H1 (cell line): ENCODE results near the gene DCP2. TPM values are rescaled to one million over a fixed set of nuclear protein-coding genes. Genes with fewer than 3 reads are reported as not detected.

ENCODE experiments used
- CTCF ChIA-PET: fragments of 300-600 bp; sonication (Branson Sonifier 250); formaldehyde crosslinking; loops from one replicate; lab custom pipeline; 2021; ENCODE audit not compliant: partially characterized antibody; lab: Charles Lee
- POLR2A ChIA-PET: fragments of 300-600 bp; sonication (Branson Sonifier 250); formaldehyde crosslinking; loops from one replicate; lab custom pipeline; 2021; ENCODE audit warnings: inconsistent platforms; ENCODE audit not compliant: partially characterized antibody; lab: Charles Lee
- DNase-seq, 2 experiments: peaks; one replicate each; pipeline versions ENCODE4 v3.0.0 to v3.0.0-alpha.2; 2010 to 2022; ENCODE audit warnings: low spot score in 2 of 2, low read depth in 1 of 2, mixed read lengths in 1 of 2
- FAIRE-seq: peaks from 2 replicates; lab custom pipeline; 2011; peaks lifted over from hg19 to GRCh38; lab: Jason Lieb, UNC
- H2AFZ ChIP-seq: 2 replicates; pipeline ENCODE4 v1.8.1; 2012; ENCODE audit warnings: low read length, inconsistent platforms
- H2AK5ac ChIP-seq: 2 replicates; pipeline ENCODE4 v1.6.1; 2013; ENCODE audit warnings: low read depth, low read length
- H2BK120ac ChIP-seq: replicated peaks from 2 replicates; pipeline ENCODE3; 2013; ENCODE audit warnings: low read depth, low read length, inconsistent platforms
- H2BK12ac ChIP-seq: 2 replicates; pipeline ENCODE4 v1.6.1; 2013; ENCODE audit warnings: low read depth, low read length
- H2BK15ac ChIP-seq: 2 replicates; pipeline ENCODE4 v1.6.1; 2013; ENCODE audit warnings: low read length
- H2BK20ac ChIP-seq: 2 replicates; pipeline ENCODE4 v1.6.1; 2013; ENCODE audit warnings: low read length
- H2BK5ac ChIP-seq: 2 replicates; pipeline ENCODE4 v1.6.1; 2013; ENCODE audit warnings: low read depth, low read length
- H3K14ac ChIP-seq: 2 replicates; pipeline ENCODE4 v1.6.1; 2013; ENCODE audit warnings: inconsistent platforms; ENCODE audit not compliant: insufficient read length
- H3K18ac ChIP-seq: 2 replicates; pipeline ENCODE4 v1.6.1; 2013; ENCODE audit warnings: low read length; ENCODE audit errors: extremely low read depth
- H3K23ac ChIP-seq: 2 replicates; pipeline ENCODE4 v1.6.1; 2013; ENCODE audit warnings: inconsistent platforms; ENCODE audit not compliant: insufficient read length
- H3K23me2 ChIP-seq: 2 replicates; pipeline ENCODE4 v1.6.1; 2013; ENCODE audit warnings: low read depth, low read length
- H3K27ac ChIP-seq: 2 replicates; pipeline ENCODE4 v1.6.1; 2011; ENCODE audit warnings: low read depth, low read length, inconsistent platforms
- H3K27me3 ChIP-seq, 4 experiments: replicated peaks in 1 of 4; 1 replicate in 1 of 4; 2 replicates in 3 of 4; pipeline versions ENCODE4 v1.6.1 to v1.8.1; 2011 to 2013; ENCODE audit warnings: low read length in 3 of 4, mild to moderate bottlenecking in 3 of 4, inconsistent platforms in 2 of 4, mixed read lengths in 2 of 4, moderate library complexity in 1 of 4; ENCODE audit not compliant: control insufficient read depth in 3 of 4, insufficient read depth in 3 of 4; ENCODE audit errors: extremely low read depth in 1 of 4
- H3K36me3 ChIP-seq, 4 experiments: 2 replicates each; pipeline versions ENCODE4 v1.6.1 to v1.8.1; 2011 to 2013; ENCODE audit warnings: mild to moderate bottlenecking in 4 of 4, low read length in 3 of 4, moderate library complexity in 2 of 4, control low read depth in 1 of 4, inconsistent platforms in 1 of 4; ENCODE audit not compliant: insufficient read depth in 4 of 4, control insufficient read depth in 2 of 4
- H3K4ac ChIP-seq: replicated peaks from 2 replicates; pipeline ENCODE3; 2013; ENCODE audit warnings: low read length, low read depth, mixed read lengths, inconsistent platforms; ENCODE audit not compliant: insufficient read length
- H3K4me1 ChIP-seq, 4 experiments: replicated peaks in 1 of 4; 1 replicate in 1 of 4; 2 replicates in 3 of 4; pipeline versions ENCODE4 v1.6.1 to v1.8.1; 2011 to 2013; ENCODE audit warnings: low read length in 3 of 4, inconsistent platforms in 2 of 4, mixed read lengths in 1 of 4; ENCODE audit not compliant: insufficient read depth in 4 of 4, control insufficient read depth in 3 of 4
- H3K4me2 ChIP-seq, 2 experiments: 2 replicates each; pipeline versions ENCODE4 v1.6.1 to v1.8.1; 2011 to 2013; ENCODE audit warnings: low read depth in 2 of 2, low read length in 2 of 2, control low read depth in 1 of 2, inconsistent platforms in 1 of 2, mild to moderate bottlenecking in 1 of 2; ENCODE audit not compliant: insufficient read depth in 1 of 2
- H3K4me3 ChIP-seq, 4 experiments: fragments of 200-600, 300-600 bp in 1 of 4; sonication (generic), shearing (Covaris generic), sonication (Bioruptor Twin) in 1 of 4; 2 replicates each; pipeline versions ENCODE4 v1.5.1 to v1.8.1; 2011 to 2016; ENCODE audit warnings: low read length in 4 of 4, low read depth in 3 of 4, control low read depth in 2 of 4, inconsistent platforms in 2 of 4, mild to moderate bottlenecking in 2 of 4, mixed read lengths in 1 of 4, moderate library complexity in 1 of 4; ENCODE audit not compliant: insufficient read depth in 2 of 4; ENCODE audit errors: extremely low read depth in 1 of 4
- H3K56ac ChIP-seq: replicated peaks from 2 replicates; pipeline ENCODE3; 2013; ENCODE audit warnings: low read depth, mild to moderate bottlenecking, mixed read lengths, low read length, inconsistent platforms; ENCODE audit not compliant: insufficient read length
- H3K79me1 ChIP-seq: 2 replicates; pipeline ENCODE4 v1.6.1; 2013; ENCODE audit warnings: low read depth, low read length, control low read depth
- H3K79me2 ChIP-seq, 2 experiments: 2 replicates each; pipeline versions ENCODE4 v1.6.1 to v1.8.1; 2012 to 2013; ENCODE audit warnings: low read length in 2 of 2, mild to moderate bottlenecking in 2 of 2, inconsistent platforms in 1 of 2; ENCODE audit not compliant: insufficient read depth in 2 of 2, control insufficient read depth in 1 of 2
- H3K9ac ChIP-seq, 4 experiments: replicated peaks in 1 of 4; 1 replicate in 1 of 4; 2 replicates in 3 of 4; pipeline versions ENCODE4 v1.6.1 to v1.8.1; 2011 to 2013; ENCODE audit warnings: low read depth in 3 of 4, low read length in 3 of 4, control low read depth in 2 of 4, mild to moderate bottlenecking in 2 of 4, moderate library complexity in 2 of 4, inconsistent platforms in 1 of 4; ENCODE audit errors: extremely low read depth in 1 of 4
- H3K9me3 ChIP-seq, 2 experiments: 2 replicates each; pipeline versions ENCODE4 v1.6.1 to v1.8.1; 2012 to 2013; ENCODE audit warnings: mild to moderate bottlenecking in 2 of 2, moderate library complexity in 2 of 2, control low read depth in 1 of 2, inconsistent platforms in 1 of 2, low read depth in 1 of 2, low read length in 1 of 2, mixed read lengths in 1 of 2; ENCODE audit not compliant: insufficient read depth in 2 of 2
- H4K20me1 ChIP-seq, 2 experiments: replicated peaks in 1 of 2; 2 replicates each; pipeline versions ENCODE3 to v1.8.1; 2011 to 2013; ENCODE audit warnings: inconsistent platforms in 2 of 2, low read length in 2 of 2, mild to moderate bottlenecking in 1 of 2; ENCODE audit not compliant: insufficient read depth in 2 of 2, control insufficient read depth in 1 of 2
- H4K5ac ChIP-seq: 2 replicates; pipeline ENCODE4 v1.6.1; 2013; ENCODE audit warnings: low read length, low read depth, mixed read lengths, inconsistent platforms; ENCODE audit not compliant: insufficient read length
- H4K8ac ChIP-seq: 2 replicates; pipeline ENCODE4 v1.8.0; 2013; ENCODE audit warnings: mild to moderate bottlenecking, moderate library complexity, low read length, inconsistent platforms; ENCODE audit not compliant: insufficient read depth; ENCODE audit errors: extremely low read depth
- H4K91ac ChIP-seq: replicated peaks from 2 replicates; pipeline ENCODE3; 2013; ENCODE audit warnings: low read length, mixed read lengths, inconsistent platforms; ENCODE audit not compliant: insufficient read length
- E2F6 ChIP-seq: IDR thresholded peaks from 2 replicates; pipeline ENCODE4 v1.6.1; 2012; ENCODE audit warnings: inconsistent platforms
- EZH2 ChIP-seq: fragments of 200-600 bp; sonication (generic); IDR thresholded peaks from 2 replicates; pipeline ENCODE4 v1.7.1; 2012; ENCODE audit warnings: low read depth, mild to moderate bottlenecking, moderate library complexity, low read length, inconsistent platforms; ENCODE audit not compliant: severe bottlenecking
- HDAC2 ChIP-seq, 2 experiments: fragments of 300-600 bp in 1 of 2; sonication (generic) in 1 of 2; IDR thresholded peaks; 2 replicates each; pipeline ENCODE4 v1.6.1; 2011 to 2012; ENCODE audit warnings: low read depth in 2 of 2, low read length in 2 of 2, mild to moderate bottlenecking in 2 of 2, moderate library complexity in 2 of 2, borderline replicate concordance in 1 of 2, inconsistent platforms in 1 of 2
- PHF8 ChIP-seq: fragments of 200-600 bp; sonication (generic); conservative IDR thresholded peaks from 2 replicates; pipeline ENCODE4 v1.7.1; 2012; ENCODE audit warnings: low read depth, mild to moderate bottlenecking, inconsistent platforms, low read length, moderate library complexity
- SIRT6 ChIP-seq: IDR thresholded peaks from one replicate; pipeline ENCODE4 v1.7.1; 2012; ENCODE audit warnings: low read length, inconsistent platforms
- TEAD4 ChIP-seq: IDR thresholded peaks from 2 replicates; pipeline ENCODE4 v1.6.1; 2012; ENCODE audit warnings: low read depth, low read length, inconsistent platforms, mixed read lengths
- WGBS, 2 experiments: shearing (Covaris generic) in 1 of 2; methylation state at CpG; one replicate each; pipeline versions ENCODE4 v1.1.6 to v1.1.7; 2013 to 2015; ENCODE audit warnings: low lambda C conversion rate in 2 of 2, mixed read lengths in 2 of 2, inconsistent platforms in 1 of 2, low coverage in 1 of 2, missing lambda C conversion rate in 1 of 2; ENCODE audit not compliant: insufficient replicate concordance in 2 of 2, insufficient coverage in 1 of 2, insufficient read length in 1 of 2; ENCODE audit errors: extremely low coverage in 1 of 2, missing lambda C conversion rate in 1 of 2; 5-methylcytosine and 5-hydroxymethylcytosine counted together
- polyA plus RNA-seq, 7 experiments: library from polyadenylated mRNA; depleted of rRNA in 3 of 7; stranded (reverse) in 5 of 7; unstranded in 2 of 7; fragments of >200 nt in 5 of 7; fragments of 200-250 nt in 2 of 7; gene quantifications; 1 replicate in 5 of 7; 2 replicates in 1 of 7; 4 replicates in 1 of 7; pipeline versions ENCODE4 v1.2.1 to v1.2.3, GENCODE V29; 2011 to 2013; ENCODE audit warnings: missing spikeins in 2 of 7, mixed read lengths in 2 of 7
- total RNA-seq: library from RNA; stranded (reverse); fragmentation: NEBNext Ultra II Directional; extraction: Animal tissue kit (Norgen Biotek cat#: 25700); gene quantifications from 2 replicates; pipeline ENCODE4 v1.2.1, GENCODE V29; 2021
- TF ChIP-seq, protein P1 (sequence below): IDR thresholded peaks from 2 replicates; pipeline ENCODE4 v1.6.1; 2011; ENCODE audit warnings: low read depth, mild to moderate bottlenecking, low read length; ENCODE audit not compliant: insufficient read depth

DCP2 gene
- total and polyA plus RNA-seq, 2 of the 8 experiments (the other 6 are each of a cell fraction or from before 2014, with no cell fraction given): 14.4 to 162 TPM

DNA sequence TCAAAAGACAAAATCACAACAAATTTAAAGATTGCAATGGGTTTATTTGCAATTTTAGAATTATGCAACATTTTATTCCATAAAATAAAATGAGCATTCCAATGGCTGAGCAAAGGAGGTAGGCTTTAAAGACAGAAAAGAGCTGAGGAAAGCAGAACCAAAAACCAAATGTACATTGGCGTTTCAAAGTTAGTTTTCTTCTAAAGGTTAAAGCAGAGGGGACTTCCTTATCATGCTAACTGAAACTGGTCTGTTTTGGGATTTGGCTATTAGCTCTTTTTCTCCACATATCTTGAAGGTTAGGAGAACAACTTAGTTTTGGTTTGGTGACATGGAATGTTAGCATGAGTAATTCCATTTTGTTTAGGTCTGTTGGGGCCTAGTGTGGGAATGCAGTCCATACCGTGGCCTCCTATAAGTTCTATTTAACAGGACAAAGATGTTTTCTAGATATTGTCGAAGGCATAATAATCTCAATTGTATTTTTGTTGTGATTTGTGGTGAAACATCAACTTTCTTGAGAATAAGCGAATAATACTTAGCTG is 20.3 kb downstream of the DCP2 start:
- no peak overlapping the region for H3K4me3 ChIP-seq
- no peaks in the 10 kb centered on the region for H3K79me1 ChIP-seq
- ChIA-PET CTCF (interaction anchor here (0.5 to 4.2 kb wide), 59 partner anchors 8 to 611 kb away, joined by 3 to 34 read pairs (median 5); partner anchors contain the start of gene DCP2), POLR2A (interaction anchor here (1.0 to 1.3 kb wide), 2 partner anchors 10 to 20 kb away, joined by 3 to 5 read pairs; partner anchors contain the start of gene DCP2)
- 92% methylated on average over 4 of the region's 4 CpGs; no CpG with 5 or more reads in 1 of the 2 experiments for WGBS, 2 experiments
- H2BK20ac ChIP-seq: no peak overlapping the region
- no peak overlapping the region for H3K27ac ChIP-seq
- no peaks in the 10 kb centered on the region; a peak in 1 of 7 replicates for H3K4me1 ChIP-seq
- TF ChIP-seq HDAC2 (IDR thresholded peaks at IDR 0.05; ENCODE audit: borderline replicate concordance in 1 of 2, low read depth in 2 of 2, low read length in 2 of 2) (no peak), PHF8 (no peak), TEAD4 (no peak), EZH2 (no peak), SIRT6 (no peak), E2F6 (no peak)
- TF ChIP-seq, protein P1, sequence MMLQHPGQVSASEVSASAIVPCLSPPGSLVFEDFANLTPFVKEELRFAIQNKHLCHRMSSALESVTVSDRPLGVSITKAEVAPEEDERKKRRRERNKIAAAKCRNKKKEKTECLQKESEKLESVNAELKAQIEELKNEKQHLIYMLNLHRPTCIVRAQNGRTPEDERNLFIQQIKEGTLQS: no peak
- TF ChIP-seq, all 59 proteins: peak for 0
- Histone ChIP-seq H2AFZ (no peak overlapping the region), H3K4ac (no peak overlapping the region), H3K14ac (no peak overlapping the region), H2BK12ac (no peak overlapping the region), H3K56ac (no peak overlapping the region), H2BK15ac (no peak overlapping the region), H3K36me3 (peaks cover 0 to 40% (median 7%) of the 10 kb centered on the region in 4 experiments; a peak in 6 of 8 replicates), H4K91ac (no peak overlapping the region), H3K18ac (no peak overlapping the region), H3K27me3 (no peaks in the 10 kb centered on the region), H3K4me2 (no peak overlapping the region), H3K9ac (no peak overlapping the region), H4K5ac (no peak overlapping the region), H2AK5ac (no peak overlapping the region), H2BK120ac (no peak overlapping the region), H2BK5ac (no peak overlapping the region), H3K23me2 (no peaks in the 10 kb centered on the region), H4K20me1 (peaks cover 0 to 8% of the 10 kb centered on the region in 2 experiments), H3K23ac (no peak overlapping the region), H3K9me3 (no peaks in the 10 kb centered on the region), H4K8ac (no peak overlapping the region), H3K79me2 (peaks cover 0 to 48% of the 10 kb centered on the region in 2 experiments; a peak in 3 of 4 replicates)
- FAIRE-seq (no peak), DNase-seq (no peak)
